GM11168 (cell line): ENCODE data around the gene TGFA.
"Not testable (repeated sequence)": the region's sequence is repeated elsewhere in the genome, so short reads cannot be mapped to it uniquely, and the experiment has no call there.

ENCODE experiments used
- in situ Hi-C: fragments of 300-500 bp; cut with MboI; formaldehyde crosslinking; loops from one replicate; pipeline ENCODE4 v1.12.0; 2022; ENCODE audit warnings: low sequenced_read_pairs; ENCODE audit not compliant: unreplicated experiment

The TGFA gene

DNA sequence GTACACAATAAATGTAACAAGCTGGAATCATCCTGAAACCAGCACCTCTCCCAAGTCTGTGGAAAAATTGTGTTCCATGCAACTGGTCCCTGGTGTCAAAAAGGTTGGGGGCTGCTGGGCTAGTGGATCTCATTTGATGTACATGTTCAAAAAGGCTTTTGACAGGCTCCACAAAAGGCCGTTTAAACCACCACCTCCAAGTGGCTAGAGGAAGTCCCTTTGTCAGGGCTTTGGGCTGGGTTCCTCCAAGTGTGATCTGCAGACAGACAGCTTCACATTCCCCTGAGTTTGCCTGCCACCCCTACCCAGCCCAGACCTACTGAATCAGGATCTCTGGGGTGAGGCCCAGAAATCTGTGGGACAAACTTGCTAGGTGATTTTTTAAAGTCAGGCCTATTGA, 84.7 kb downstream of the TGFA start:
- in situ Hi-C loops: no loop called here

DNA sequence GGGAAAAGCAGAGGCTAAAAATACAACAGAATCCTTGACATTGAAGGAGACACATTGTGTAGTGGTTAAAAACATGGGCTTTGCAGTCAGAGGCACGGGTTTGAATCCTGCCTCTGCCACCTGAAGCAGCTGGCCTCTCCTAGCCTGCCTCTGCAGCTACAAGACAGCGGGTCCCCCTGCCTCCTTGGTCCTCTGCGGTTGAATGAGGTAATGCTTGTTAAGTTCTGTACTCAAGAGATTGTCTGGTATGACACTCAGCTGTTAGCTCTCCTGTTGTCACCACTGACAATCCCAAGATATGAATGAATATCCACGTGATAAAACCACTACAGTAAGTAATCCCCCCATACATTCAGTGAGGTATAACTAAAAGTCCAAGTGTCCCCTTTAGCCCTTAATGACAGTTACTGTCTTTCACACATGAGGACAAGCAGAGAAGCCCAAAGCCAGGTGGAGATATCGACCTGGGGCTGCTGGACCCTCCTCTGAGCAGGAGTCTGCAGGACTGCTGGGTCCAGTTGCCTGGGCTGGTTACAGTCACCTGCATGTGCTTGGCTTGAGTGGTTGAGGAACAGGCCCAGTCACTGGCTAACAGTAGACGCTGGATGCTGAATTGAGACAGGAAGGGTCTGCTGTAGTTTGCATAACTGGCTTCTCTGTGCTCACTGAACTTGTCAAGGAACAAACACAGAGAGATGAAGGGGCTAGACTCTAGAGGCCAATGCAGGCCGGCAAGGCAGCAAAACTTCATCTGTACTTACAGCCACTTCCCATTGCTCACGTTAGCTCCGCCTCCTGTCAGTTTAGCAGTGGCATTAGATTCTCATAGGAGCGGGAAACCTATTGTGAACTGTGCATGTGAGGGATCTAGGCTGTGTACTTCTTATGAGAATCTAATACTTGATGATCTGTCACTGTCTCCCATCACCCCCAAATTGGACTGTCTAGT, 85.5 kb downstream of the TGFA start:
- in situ Hi-C loops: no loop called here

DNA sequence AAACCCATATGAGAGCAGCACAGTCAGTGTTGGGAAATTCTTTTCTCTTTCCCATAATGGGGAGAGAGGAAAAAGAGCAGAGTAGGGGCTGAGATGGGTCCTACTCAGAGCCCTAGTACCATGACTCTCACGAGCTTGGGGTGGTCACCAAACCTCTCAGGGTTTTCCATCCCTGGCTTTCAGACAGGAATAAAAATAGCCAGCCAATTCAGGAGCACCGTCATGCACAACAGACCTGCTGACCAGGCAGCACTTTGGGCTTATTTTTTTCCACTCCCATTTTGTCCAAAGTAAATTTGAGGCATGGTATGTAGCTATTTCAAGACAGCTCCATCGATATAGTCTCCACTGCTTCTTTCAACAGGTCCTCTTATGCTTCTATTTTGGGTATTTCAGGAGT, 86.4 kb downstream of the TGFA start:
- in situ Hi-C loops: no loop called here

DNA sequence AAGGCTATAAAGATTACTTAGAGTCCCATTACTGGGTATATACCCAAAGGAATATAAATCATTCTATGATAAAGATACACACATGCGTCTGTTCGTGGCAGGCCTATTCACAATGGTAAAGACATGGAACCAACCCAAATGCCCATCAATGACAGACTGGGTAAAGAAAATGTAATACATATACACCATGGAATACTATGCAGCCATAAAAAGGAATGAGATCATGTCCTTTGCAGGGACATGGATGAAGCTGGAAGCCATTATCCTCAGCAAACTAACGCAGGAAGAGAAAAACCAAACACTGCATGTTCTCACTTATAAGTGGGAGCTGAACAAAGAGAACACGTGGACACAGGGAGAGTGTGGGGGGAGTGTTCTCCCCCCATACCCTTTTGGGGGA, 87.0 kb downstream of the TGFA start:
- in situ Hi-C loops: not testable (repeated sequence)

DNA sequence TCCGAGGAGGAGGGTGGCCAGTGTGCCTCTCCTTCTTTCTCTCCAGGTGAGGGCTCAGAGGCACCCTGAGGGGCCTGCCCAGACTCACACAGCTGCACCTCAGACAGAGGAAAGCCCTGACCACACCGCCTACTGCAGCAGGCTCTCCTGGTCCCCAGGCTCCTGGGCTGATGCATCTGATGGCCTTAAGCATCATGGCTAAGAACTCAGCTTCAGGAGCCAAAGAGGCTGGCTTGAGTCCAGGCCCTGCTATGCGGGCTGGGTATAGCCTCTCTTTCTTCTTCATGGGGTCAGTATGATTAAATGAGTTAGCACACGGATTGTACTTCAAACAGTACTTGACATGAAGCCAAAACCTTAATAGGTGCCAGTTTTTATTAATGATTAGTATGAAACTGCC, 89.6 kb downstream of the TGFA start:
- in situ Hi-C loops: no loop called here

DNA sequence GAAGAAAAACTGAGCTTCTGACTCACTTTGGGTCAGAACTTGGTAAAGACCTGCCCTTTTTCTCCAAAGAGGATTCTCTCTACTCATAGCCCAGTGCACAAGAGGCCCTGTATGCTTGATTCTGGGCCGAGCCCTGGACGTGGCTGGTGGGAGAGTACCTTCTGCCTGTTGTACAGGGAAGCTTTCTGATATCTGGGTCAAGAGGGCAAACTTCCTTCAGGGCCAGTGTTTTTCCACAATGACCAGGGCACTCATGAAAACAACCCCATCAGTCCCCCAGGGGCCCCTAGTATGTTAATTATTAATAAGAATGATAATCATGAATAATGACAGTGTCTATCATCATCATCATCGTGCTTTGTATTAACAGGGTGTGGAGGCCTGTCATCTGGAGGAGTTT, 90.0 kb downstream of the TGFA start:
- in situ Hi-C loops: no loop called here

DNA sequence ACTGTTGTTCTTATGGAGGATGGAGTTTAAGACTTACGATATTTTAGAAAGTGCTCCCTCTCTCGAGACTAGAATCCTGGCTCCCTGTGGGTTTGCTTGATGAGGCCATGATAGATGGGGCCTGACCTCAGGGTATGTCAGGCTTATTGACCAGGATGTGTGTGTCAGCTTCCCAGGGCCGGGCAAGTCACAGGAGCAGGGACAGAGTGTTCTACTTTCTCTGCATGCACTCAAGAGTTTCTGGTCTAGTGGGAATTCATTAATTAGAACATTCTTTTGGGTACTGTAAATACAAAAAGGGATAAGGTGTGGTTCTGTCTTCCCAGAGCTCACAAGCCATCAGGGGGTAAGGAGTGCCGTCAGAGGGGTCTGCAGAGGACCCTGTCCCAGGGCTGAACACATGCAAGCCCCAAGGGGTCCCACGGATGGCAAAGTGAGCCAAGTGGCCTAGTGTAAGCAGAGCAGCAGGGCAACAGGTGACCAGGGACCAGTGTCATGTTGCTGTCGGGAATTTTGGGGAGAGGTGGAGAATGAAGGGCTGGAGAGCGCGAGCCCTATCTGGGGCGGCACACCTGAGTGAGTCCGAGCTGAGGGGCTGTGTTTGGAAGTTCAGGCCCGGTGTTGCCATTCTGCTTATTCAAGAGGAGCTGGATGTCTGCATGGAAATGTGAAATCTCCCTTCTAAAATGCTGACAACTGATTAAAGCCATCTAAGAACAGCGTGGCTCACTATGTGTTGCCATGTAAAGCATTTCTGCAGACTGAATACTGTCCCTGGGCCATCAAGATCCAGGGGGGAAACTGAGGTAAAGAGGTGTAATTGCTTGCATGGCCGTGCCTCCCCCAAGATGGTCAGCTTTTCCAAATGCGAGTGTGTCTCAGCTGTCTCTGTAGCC, 91.4 kb downstream of the TGFA start:
- in situ Hi-C loops: no loop called here

DNA sequence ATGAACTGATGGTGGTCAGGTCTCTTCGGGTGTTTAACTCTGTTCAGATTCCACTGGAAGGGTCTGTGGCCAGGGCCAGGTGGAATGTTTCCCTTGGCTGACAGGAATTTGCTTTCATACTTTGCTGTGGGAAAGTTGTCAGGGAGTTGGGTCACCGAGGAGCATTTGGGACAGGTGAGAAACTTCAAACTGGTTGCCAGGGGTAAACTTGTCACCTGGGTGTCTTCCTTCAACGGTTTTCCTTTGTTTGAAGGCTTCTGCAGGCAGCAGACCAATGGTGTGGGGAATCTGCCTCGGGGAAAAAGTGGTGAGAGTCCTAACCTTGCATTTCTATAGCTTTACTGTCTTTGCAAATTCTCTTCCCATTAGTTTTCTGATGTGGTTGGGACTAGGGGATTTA, 92.2 kb downstream of the TGFA start:
- in situ Hi-C loops: no loop called here

DNA sequence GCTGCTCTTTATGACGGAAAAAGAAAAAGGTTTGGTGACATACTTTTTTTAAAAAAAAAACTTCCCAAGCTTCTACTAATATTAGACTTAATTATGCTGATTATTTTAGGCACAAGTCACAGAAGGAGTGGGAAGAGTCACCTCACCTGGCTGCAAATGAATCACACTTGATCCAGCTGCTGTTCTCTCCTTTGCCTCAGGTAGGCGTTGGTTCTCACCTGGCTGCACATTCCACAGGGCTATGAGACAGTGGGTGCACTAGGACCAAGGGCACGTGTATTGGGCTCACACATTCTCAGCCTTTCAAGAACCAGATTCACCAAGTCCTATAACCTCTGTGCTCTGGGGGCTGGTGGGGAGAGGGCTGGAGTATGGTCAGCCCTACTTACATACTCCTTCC, 93.3 kb downstream of the TGFA start:
- in situ Hi-C loops: no loop called here

DNA sequence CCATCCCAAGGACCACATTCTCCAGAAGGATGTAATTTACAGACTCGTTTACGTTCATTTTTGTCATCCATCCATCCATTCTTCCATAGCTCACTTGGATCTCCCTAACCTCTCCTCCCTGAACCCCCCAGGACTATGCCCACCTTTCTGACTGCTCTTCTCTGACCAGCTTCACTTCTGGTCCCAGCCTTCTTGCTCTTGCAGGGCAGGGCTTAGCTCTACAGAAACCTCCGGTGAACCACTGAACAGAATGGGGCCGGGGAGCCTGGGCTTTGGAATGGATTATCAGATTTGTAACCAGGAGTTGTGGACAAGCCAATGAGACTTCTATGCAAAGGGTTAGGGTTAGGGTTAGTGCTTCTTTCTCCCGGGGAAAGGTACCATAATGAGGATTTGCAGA, 95.0 kb downstream of the TGFA start:
- in situ Hi-C loops: no loop called here

DNA sequence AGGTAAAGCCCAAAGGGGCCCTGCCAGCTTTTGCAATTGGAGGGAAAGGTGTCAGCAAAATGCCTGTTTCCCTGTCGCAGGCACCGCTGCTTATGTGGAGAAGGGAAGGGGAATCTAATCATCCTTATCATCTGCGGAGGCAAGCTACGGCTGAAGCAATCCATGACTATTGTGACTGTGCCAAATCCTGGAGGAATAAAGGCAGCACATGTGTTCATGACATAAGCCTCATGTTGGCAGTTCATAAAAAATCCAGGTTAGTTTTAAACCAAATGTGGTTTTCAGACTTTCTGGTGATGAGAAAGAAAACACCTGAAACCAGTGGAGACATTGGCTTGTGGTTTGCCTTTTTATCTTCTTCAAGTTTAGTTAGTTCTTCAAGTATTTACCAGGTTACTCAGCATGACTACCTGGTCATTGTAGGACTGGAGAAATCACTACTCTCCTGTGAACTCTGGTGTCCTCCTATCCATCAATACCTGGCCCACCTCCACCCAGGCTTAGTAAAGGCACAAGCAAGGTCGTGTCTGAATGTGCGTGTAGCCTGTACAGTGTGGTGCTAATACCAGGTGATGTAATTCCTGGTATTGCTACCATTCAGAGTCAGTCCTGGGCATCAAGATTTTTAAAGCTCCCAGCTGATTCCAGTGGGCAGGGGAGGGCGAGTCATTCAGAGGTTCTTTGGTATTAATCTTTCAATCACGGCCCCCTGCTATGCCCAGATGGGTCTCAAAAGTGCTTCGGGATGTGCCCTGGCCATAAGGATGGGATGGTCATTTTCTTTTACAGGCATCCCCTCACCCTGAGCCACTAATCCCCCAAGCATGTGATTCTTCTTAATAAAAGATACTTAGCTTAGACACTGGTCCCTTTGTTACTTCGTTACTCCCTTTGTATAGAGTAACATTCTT, 96.8 kb downstream of the TGFA start:
- in situ Hi-C loops: no loop called here

DNA sequence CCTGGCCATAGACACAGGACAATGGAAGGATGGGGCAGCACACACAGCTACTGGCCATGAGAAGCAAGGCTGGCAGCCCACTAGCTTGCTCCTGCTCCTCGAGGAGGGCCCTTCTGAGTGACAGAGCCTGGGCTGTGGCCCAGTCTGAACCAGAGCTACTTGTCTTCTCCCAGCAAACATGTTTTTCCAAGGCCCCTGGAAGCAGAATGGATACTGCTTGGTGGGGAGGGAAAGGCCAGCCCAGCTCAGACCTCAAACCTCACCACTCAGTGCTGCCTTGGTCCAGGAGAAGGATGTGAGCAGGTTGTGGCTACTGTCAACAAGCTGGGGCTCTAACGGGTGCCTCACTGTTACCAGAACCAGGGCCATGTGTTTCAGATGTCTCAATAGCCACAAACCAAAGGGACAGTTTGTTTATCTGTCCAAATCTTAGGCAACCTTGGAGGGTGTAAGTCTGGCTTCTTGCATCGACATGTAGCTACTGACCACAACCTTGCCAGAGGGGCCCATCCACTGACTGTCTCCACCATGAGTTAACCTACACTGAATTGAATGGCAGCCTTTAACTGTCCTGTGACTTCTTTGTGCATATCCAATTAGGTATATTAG, 98.6 kb downstream of the TGFA start:
- in situ Hi-C loops: no loop called here

DNA sequence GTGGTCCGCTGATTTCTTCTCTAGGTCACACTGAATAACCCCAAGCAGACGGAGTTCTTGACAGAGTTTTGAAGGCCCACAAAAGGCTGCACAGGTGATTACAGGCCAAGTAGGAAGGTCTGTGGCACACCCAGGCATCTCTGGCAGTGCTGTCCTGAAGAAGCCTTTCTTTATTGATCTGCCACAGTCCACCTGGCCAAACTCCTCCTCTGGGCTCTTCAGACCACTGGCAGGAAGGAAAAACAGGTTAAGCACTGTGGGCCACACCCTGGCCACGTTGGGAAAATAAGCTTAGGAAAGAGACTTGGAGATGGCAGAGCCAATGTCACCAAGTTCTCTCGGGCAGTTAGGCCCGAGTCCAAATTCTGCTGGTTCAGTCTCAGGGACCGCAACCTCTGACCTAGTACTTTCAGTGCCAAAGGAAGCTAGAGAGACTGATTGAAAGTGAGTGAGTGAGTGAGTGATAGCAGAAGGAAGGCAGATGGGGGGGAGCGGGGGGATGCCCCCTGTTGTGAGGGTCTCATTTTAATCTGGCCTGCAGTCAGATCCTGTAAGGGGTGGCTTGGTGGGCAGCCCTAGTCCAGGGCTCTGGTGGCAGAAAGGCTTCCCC, 102.9 kb downstream of the TGFA start:
- in situ Hi-C loops: no loop called here

DNA sequence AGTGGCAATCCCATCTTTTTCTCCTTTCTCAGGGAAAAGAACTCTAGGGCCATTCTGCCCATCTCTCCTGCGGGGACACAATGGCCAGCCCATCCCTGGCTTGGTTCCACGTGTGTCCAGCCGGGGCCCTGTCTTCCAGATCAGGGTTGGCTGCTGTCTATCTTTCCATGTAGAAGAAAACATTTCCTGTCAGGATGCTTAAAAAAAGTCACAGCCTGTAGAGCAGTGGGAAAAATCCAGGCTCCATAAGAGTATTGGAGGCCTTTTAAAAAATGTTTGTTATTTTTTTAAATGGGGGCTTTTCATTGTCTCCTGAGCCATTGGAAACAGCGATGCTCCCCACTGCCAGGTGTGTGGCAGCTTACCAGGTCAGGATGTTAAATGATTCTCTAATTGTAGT, 105.6 kb downstream of the TGFA start:
- in situ Hi-C loops: no loop called here

DNA sequence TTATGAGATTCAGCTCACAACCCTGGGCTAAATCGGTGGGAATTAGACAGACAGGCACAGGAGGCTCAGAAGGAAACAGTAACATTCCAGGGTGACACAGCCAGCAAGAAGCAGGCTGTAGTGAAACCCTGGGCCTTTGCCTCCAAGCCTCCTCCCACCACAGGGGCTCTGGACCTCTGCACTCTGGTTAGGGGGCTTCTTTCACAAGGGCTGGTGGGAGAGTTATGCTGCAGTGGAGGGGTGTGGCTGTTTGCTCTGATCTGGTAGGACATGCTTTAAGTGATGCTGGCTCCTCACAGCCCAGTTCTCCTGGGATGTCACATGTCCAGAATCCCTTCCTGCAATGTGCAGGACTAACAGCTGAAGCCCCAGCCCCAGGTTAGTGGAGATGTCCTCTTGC, 109.9 kb downstream of the TGFA start:
- in situ Hi-C loops: no loop called here

DNA sequence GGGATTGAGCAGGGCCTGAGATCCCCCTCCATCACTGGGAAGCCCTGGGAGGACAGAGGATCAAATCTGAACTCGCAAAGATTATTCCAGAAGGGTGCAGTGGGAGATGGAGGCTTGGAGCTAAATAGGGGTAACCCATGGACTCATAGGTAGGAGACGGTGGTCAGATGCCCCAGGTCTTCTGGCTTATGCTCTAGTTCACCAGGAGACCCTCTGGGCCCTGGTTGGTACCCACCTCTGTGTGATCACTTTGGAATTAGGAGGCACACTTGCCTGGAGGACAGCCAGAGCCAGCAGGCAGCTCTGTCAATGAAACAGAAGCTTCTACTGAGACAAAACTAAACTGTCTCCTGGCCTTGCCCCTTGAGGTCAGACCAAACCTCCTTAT, 110.6 kb downstream of the TGFA start:
- in situ Hi-C loops: no loop called here

DNA sequence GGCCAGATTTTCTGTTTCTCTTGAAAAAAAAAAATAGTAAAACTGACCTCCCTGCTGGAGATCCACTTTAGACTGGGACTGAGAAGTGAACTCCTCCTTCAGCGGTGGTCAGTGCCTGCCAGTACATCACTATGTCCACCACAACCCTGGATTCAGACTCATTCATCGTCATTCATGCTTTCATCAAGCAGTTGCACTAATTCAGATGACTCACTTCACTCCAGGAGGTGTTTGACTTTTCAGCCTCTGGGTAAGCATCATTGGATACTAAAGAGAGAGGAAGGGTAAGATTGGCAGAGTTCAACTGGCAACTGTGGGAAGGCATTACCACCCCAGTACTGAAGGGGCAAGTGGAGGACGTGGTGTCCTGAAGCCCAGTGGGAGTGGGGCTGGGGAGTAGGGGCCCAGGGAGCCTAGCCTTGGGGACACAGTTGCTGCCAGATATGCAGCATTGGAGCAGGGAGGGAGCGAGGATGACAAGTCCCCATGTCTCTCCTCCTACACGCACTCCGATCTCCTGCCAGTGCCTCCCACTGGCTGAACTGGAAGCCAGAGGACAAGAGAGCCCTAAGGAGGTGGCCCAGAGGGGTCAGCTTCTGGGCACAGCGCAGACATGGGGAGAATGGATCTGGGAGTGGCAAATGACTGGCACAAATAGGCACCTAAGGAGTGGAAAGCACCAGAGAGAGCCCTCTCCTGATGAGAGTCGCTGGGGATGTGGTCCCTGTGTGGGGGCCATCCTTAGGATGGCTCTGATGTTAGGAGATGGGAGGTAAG, 111.1 kb downstream of the TGFA start:
- in situ Hi-C loops: no loop called here

DNA sequence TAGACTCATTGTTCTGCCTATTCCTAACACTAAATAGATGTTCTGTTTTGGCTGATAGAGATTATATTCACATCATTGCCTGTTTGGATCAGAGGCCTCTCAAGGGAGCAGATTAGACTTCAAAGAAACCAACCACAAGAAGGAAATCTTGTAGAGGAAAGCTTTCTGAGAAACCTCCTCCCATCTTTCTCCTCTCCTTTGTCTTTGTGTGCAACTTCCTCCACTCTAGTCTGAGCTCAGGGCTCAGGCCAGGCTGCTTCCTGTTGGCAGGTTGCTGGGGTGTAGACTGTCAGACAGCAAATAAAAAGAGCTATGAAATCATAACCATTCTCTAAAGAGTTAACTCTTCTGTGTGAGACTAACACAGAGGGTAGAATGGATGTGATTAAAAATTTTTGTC, 113.0 kb downstream of the TGFA start:
- in situ Hi-C loops: no loop called here

DNA sequence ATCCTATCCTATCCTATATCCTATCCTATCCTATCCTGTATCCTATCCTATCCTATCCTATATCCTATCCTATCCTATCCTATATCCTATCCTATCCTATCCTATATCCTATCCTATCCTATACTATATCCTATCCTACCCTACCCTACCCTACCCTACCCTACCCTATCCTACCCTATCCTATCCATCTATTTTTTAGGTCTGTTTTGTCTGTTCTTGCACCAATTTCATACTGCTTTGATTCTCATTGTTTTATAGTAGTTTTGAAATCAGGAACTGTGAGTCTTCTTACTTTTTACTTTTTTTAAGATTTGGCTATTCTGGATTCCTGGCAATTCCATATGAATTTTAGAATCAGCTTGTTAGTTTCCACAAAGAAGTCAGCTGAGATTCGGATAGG, 118.5 kb downstream of the TGFA start:
- in situ Hi-C loops: no loop called here
